ENCODE measurements around the gene TMEM245.

GRCh38 chr9:109145051-109145450 is 25.3 kb upstream of the TMEM245 start:
- TF ChIP-seq, protein P1, sequence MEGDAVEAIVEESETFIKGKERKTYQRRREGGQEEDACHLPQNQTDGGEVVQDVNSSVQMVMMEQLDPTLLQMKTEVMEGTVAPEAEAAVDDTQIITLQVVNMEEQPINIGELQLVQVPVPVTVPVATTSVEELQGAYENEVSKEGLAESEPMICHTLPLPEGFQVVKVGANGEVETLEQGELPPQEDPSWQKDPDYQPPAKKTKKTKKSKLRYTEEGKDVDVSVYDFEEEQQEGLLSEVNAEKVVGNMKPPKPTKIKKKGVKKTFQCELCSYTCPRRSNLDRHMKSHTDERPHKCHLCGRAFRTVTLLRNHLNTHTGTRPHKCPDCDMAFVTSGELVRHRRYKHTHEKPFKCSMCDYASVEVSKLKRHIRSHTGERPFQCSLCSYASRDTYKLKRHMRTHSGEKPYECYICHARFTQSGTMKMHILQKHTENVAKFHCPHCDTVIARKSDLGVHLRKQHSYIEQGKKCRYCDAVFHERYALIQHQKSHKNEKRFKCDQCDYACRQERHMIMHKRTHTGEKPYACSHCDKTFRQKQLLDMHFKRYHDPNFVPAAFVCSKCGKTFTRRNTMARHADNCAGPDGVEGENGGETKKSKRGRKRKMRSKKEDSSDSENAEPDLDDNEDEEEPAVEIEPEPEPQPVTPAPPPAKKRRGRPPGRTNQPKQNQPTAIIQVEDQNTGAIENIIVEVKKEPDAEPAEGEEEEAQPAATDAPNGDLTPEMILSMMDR (conservative IDR thresholded peaks at IDR 0.05 in 1 of 2, IDR thresholded peaks at IDR 0.05 in 1 of 2; ENCODE audit: low read depth in 1 of 2, low read length in 2 of 2): no peak
- no peak for TF ChIP-seq EZH2 (IDR thresholded peaks at IDR 0.05; ENCODE audit: low read length, missing control alignments)
